Activated T-cell treated with anti-CD3 and anti-CD28 coated beads, Interleukin-2, amount 50 U/mL, for 4 hours (primary cell): ENCODE data around the gene SDF2. TPM values are rescaled to one million over a fixed set of nuclear protein-coding genes. Genes with fewer than 3 reads are reported as not detected.
"Not testable (repeated sequence)": the region's sequence is repeated elsewhere in the genome, so short reads cannot be mapped to it uniquely, and the experiment has no call there.

Experiments
- ATAC-seq, 2 donors: fragments of 200-7000 bp; cut with Tn5 transposase; one replicate each; pipeline ENCODE4 v1.10.0; 2021
- DNase-seq: peaks from one replicate; pipeline ENCODE4 v3.0.0-alpha.2; 2020
- H3K27me3 Mint-ChIP-seq: one replicate; pipeline ENCODE4 v1.8.0; 2021; ENCODE audit warnings: low read depth, mixed read lengths
- H3K36me3 Mint-ChIP-seq: one replicate; pipeline ENCODE4 v1.8.0; 2022; ENCODE audit warnings: mixed read lengths; ENCODE audit not compliant: insufficient read depth
- H3K4me1 Mint-ChIP-seq: one replicate; pipeline ENCODE4 v1.8.0; 2021; ENCODE audit warnings: low read depth, mixed read lengths
- H3K4me3 Mint-ChIP-seq: one replicate; pipeline ENCODE4 v1.8.0; 2021; ENCODE audit warnings: mild to moderate bottlenecking, moderate library complexity, mixed read lengths
- H3K9me3 Mint-ChIP-seq: one replicate; pipeline ENCODE4 v1.8.0; 2021; ENCODE audit warnings: mixed read lengths
- total RNA-seq, 3 donors: library from RNA; stranded (reverse); gene quantifications; one replicate each; pipeline ENCODE4 v1.2.1, GENCODE V29; 2021

SDF2 gene
- total RNA-seq, 3 donors from 2014 or later: 42.8 to 46.6 (median 45.4) TPM

GRCh38 chr17:28626818-28627217 lies 34.9 kb downstream of the SDF2 start:
- H3K9me3 Mint-ChIP-seq: no peaks in the 10 kb centered on the region
- DNase-seq (no peak), ATAC-seq (no peak)
- H3K36me3 Mint-ChIP-seq: peaks cover 49% of the 10 kb centered on the region
- no peak overlapping the region for H3K4me3 Mint-ChIP-seq
- no peaks in the 10 kb centered on the region for H3K27me3 Mint-ChIP-seq
- H3K4me1 Mint-ChIP-seq: peaks cover 6% of the 10 kb centered on the region

- DNase-seq: no peak
- ATAC-seq: no peak
- Mint-ChIP-seq H3K9me3 (no peaks in the 10 kb centered on the region), H3K4me3 (no peak overlapping the region), H3K4me1 (peaks cover 6% of the 10 kb centered on the region), H3K36me3 (peaks cover 61% of the 10 kb centered on the region), H3K27me3 (no peaks in the 10 kb centered on the region)
Measured at GRCh38 chr17:28624148-28624547, 37.6 kb downstream of the SDF2 start.

- H3K36me3 Mint-ChIP-seq: peaks cover 64% of the 10 kb centered on the region
- H3K4me1 Mint-ChIP-seq: peaks cover 6% of the 10 kb centered on the region
- no peaks in the 10 kb centered on the region for H3K27me3 Mint-ChIP-seq
- ATAC-seq (no peak), DNase-seq (no peak)
- H3K4me3 Mint-ChIP-seq: no peak overlapping the region
- no peaks in the 10 kb centered on the region for H3K9me3 Mint-ChIP-seq
Measured at GRCh38 chr17:28623696-28624095, 38.0 kb downstream of the SDF2 start.

- ATAC-seq (no peak), DNase-seq (no peak)
- Mint-ChIP-seq H3K36me3 (peaks cover 64% of the 10 kb centered on the region), H3K27me3 (no peaks in the 10 kb centered on the region), H3K4me3 (no peak overlapping the region), H3K9me3 (no peaks in the 10 kb centered on the region), H3K4me1 (peaks cover 6% of the 10 kb centered on the region)
Measured at GRCh38 chr17:28622186-28622585, 39.5 kb downstream of the SDF2 start.

GRCh38 chr17:28620010-28620409 lies 41.7 kb downstream of the SDF2 start:
- Mint-ChIP-seq H3K4me1 (no peaks in the 10 kb centered on the region), H3K27me3 (no peaks in the 10 kb centered on the region), H3K4me3 (no peak overlapping the region), H3K9me3 (no peaks in the 10 kb centered on the region), H3K36me3 (peaks cover 65% of the 10 kb centered on the region)
- DNase-seq (no peak), ATAC-seq (no peak)

GRCh38 chr17:28618464-28618863 lies 43.2 kb downstream of the SDF2 start:
- H3K9me3 Mint-ChIP-seq: no peaks in the 10 kb centered on the region
- no peaks in the 10 kb centered on the region for H3K27me3 Mint-ChIP-seq
- no peak overlapping the region for H3K4me3 Mint-ChIP-seq
- DNase-seq: no peak
- peaks cover 3% of the 10 kb centered on the region for H3K4me1 Mint-ChIP-seq
- H3K36me3 Mint-ChIP-seq: peaks cover 63% of the 10 kb centered on the region
- ATAC-seq: no peak

- Mint-ChIP-seq H3K9me3 (no peaks in the 10 kb centered on the region), H3K36me3 (peaks cover 51% of the 10 kb centered on the region), H3K27me3 (no peaks in the 10 kb centered on the region), H3K4me3 (no peak overlapping the region), H3K4me1 (peaks cover 8% of the 10 kb centered on the region)
- DNase-seq (no peak), ATAC-seq (no peak)
Measured at GRCh38 chr17:28616281-28616680, 45.4 kb downstream of the SDF2 start.

GRCh38 chr17:28615260-28615940 lies 46.3 kb downstream of the SDF2 start:
- H3K9me3 Mint-ChIP-seq: no peaks in the 10 kb centered on the region
- H3K4me3 Mint-ChIP-seq: no peak overlapping the region
- H3K4me1 Mint-ChIP-seq: peaks cover 8% of the 10 kb centered on the region
- peaks cover 45% of the 10 kb centered on the region for H3K36me3 Mint-ChIP-seq
- DNase-seq: no peak
- ATAC-seq: no peak
- H3K27me3 Mint-ChIP-seq: no peaks in the 10 kb centered on the region

- H3K36me3 Mint-ChIP-seq: peaks cover 41% of the 10 kb centered on the region
- no peaks in the 10 kb centered on the region for H3K27me3 Mint-ChIP-seq
- DNase-seq (no peak), ATAC-seq (no peak)
- H3K9me3 Mint-ChIP-seq: no peaks in the 10 kb centered on the region
- no peak within 1 kb of the TSS for H3K4me3 Mint-ChIP-seq
- peaks cover 8% of the 10 kb centered on the region for H3K4me1 Mint-ChIP-seq
Measured at GRCh38 chr17:28613931-28614381, 47.8 kb downstream of the SDF2 start, which contains the start of gene RSKR. RSKR (minus strand) TSS chr17:28614185; CDS start chr17:28614161, 24 bp downstream.

GRCh38 chr17:28612936-28613872 lies 48.5 kb downstream of the SDF2 start:
- peak; percentile 25 for DNase-seq
- ATAC-seq: peak; percentile 54 to 71
- Mint-ChIP-seq H3K4me1 (peaks cover 8% of the 10 kb centered on the region), H3K4me3 (no peak overlapping the region), H3K9me3 (no peaks in the 10 kb centered on the region), H3K27me3 (no peaks in the 10 kb centered on the region), H3K36me3 (peaks cover 35% of the 10 kb centered on the region)

GRCh38 chr17:28612531-28612930 lies 49.2 kb downstream of the SDF2 start:
- Mint-ChIP-seq H3K9me3 (no peaks in the 10 kb centered on the region), H3K4me3 (no peak overlapping the region), H3K36me3 (peaks cover 34% of the 10 kb centered on the region), H3K4me1 (peaks cover 8% of the 10 kb centered on the region), H3K27me3 (no peaks in the 10 kb centered on the region)
- ATAC-seq (no peak), DNase-seq (no peak)

- Mint-ChIP-seq H3K36me3 (peaks cover 24% of the 10 kb centered on the region), H3K4me1 (peaks cover 8% of the 10 kb centered on the region), H3K27me3 (no peaks in the 10 kb centered on the region), H3K4me3 (no peak overlapping the region), H3K9me3 (no peaks in the 10 kb centered on the region)
- ATAC-seq: no peak
- DNase-seq: no peak
Measured at GRCh38 chr17:28610376-28610775, 51.3 kb downstream of the SDF2 start.

- not testable (repeated sequence) for DNase-seq, H3K4me3 Mint-ChIP-seq, H3K36me3 Mint-ChIP-seq, ATAC-seq, H3K4me1 Mint-ChIP-seq, H3K27me3 Mint-ChIP-seq, H3K9me3 Mint-ChIP-seq
Measured at GRCh38 chr17:28604031-28604430, 57.7 kb downstream of the SDF2 start.

GRCh38 chr17:28599311-28600184 lies 62.2 kb downstream of the SDF2 start:
- DNase-seq (peak; percentile 62), ATAC-seq (peak; percentile 79 to 82)
- Mint-ChIP-seq H3K4me3 (peak overlapping the region; percentile 84), H3K9me3 (no peaks in the 10 kb centered on the region), H3K36me3 (no peaks in the 10 kb centered on the region), H3K27me3 (no peaks in the 10 kb centered on the region), H3K4me1 (peaks cover 21% of the 10 kb centered on the region)
